PC-3 (cell line): ENCODE results near the gene TSPAN11.

ENCODE experiments used
- CTCF ChIP-seq: fragments of 300-600 bp; sonication (generic); conservative IDR thresholded peaks from 2 replicates; pipeline ENCODE4 v1.5.1; 2017; ENCODE audit warnings: antibody characterized with exemption, low read depth, mild to moderate bottlenecking, low read length
- EZH2phosphoT487 ChIP-seq: fragments of 300-600 bp; sonication (generic); IDR thresholded peaks from 2 replicates; pipeline ENCODE4 v1.6.1; 2018; ENCODE audit warnings: mild to moderate bottlenecking, antibody characterized with exemption, low read length, borderline replicate concordance

- no peak for TF ChIP-seq CTCF
- TF ChIP-seq EZH2phosphoT487 = no peak
Observed at GRCh38 chr12:30993766-30994165, 67.2 kb downstream of the TSPAN11 start.
